Left colon (tissue), 2 donors: ENCODE data around the gene YPEL5. TPM values are rescaled to one million over a fixed set of nuclear protein-coding genes. Genes with fewer than 3 reads are reported as not detected.

ENCODE experiments used
- ATAC-seq: fragments of 200-7000 bp; cut with Tn5 transposase; one replicate; pipeline ENCODE4 v1.9.1; 2020; ENCODE audit warnings: mild to moderate bottlenecking, moderate library complexity
- DNase-seq, 2 donors: peaks; one replicate each; pipeline ENCODE4 v3.0.0-alpha.2; 2020
- intact Hi-C, 2 donors: fragments of 100-400 bp; cut with DNase I in 1 of 2; cut with micrococcal nuclease in 1 of 2; formaldehyde crosslinking; loops; one replicate each; pipeline versions ENCODE4 v1.11.2 to v1.14.0; 2022; cut with DNase I, micrococcal nuclease
- total RNA-seq, 2 donors: library from RNA; stranded (reverse); fragmentation: NEBNext Ultra II Directional; extraction: Animal tissue kit (Norgen Biotek cat#: 25700); gene quantifications; one replicate each; pipeline ENCODE4 v1.2.1, GENCODE V29; 2021
- donor health status: DM: no; HTN: no; CAD: no.
- donor health status: DM: yes; HTN: yes; CAD: no.

Gene YPEL5
- total RNA-seq, 2 donors from 2014 or later: 49.1 to 95.6 TPM

DNA sequence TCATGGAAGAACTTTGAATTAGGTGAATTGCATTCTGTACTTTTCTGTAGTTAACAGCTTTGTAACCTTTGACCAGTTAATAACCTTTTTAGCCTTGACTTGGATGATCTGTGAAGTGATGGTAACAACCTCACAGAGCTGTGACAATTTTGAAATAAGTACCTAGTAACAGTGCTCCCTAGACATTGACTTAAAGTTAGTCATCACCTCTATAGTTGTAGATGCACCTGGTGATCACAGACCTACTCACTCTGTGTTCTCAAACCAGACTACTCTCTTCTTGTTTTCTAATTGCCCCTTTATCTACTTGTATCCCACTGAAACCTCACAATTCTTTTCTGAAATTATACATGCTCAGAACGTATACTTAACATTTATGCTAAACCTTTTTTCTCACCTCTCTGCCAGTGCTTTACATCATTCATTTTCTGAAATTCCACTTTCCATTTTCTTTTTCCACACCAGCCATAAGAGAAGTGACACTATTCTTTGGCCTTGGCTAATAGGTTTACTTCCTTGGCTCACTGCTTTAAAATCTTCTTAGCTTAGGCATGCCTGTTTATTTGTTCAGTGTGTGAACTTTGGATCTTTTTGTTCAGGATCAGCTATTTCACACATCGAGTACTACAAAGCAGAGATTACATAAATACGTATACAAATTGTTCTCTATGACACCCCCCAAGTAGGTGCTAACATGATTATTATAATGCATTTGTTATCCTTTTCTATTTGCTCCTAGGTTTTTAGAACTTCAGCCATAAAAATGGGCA lies 9.3 kb downstream of the YPEL5 start:
- ATAC-seq (peak; percentile 94), DNase-seq (no peak)
- intact Hi-C loops: no loop called here

GRCh38 chr2:30157616-30158015 lies 10.8 kb downstream of the YPEL5 start:
- DNase-seq (no peak), ATAC-seq (no peak)
- intact Hi-C loops: no loop called here

DNA sequence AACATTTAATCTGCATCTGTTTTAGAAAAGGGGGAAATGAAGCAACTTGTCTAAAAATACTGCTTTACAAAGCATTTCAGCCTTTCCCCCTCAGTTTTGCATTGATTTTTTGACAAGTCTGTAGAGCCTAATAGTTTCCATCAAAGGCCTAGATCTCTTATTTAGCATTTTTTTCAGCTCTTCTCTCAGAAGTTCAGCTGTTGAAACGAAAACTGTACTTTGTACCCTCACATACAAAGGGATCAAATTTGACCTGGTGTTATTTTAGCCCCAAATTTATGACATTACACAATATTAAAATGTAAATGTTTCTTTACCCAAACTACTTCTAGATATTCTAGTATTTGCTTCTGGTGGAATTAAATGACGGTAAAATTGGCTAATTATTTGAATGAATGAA lies 13.0 kb downstream of the YPEL5 start:
- intact Hi-C loops: loop anchor here in 1 of 2 donors (5.0 kb wide), 1 partner anchor 548 kb away; no protein-coding TSS in a partner anchor
- ATAC-seq: no peak
- DNase-seq: no peak

GRCh38 chr2:30161929-30162706 lies 15.3 kb downstream of the YPEL5 start:
- DNase-seq (no peak), ATAC-seq (no peak)
- intact Hi-C loops: loop anchor here in 1 of 2 donors (5.0 kb wide), 1 partner anchor 545 kb away; no protein-coding TSS in a partner anchor

GRCh38 chr2:30162806-30163205 lies 16.0 kb downstream of the YPEL5 start:
- intact Hi-C loops: loop anchor here in 1 of 2 donors (5.0 kb wide), 1 partner anchor 544 kb away; no protein-coding TSS in a partner anchor
- ATAC-seq: no peak
- DNase-seq: no peak

GRCh38 chr2:30164131-30164925 lies 17.5 kb downstream of the YPEL5 start:
- intact Hi-C loops: loop anchor here in 1 of 2 donors (5.0 kb wide), 1 partner anchor 543 kb away; no protein-coding TSS in a partner anchor
- DNase-seq (no peak), ATAC-seq (no peak)

DNA sequence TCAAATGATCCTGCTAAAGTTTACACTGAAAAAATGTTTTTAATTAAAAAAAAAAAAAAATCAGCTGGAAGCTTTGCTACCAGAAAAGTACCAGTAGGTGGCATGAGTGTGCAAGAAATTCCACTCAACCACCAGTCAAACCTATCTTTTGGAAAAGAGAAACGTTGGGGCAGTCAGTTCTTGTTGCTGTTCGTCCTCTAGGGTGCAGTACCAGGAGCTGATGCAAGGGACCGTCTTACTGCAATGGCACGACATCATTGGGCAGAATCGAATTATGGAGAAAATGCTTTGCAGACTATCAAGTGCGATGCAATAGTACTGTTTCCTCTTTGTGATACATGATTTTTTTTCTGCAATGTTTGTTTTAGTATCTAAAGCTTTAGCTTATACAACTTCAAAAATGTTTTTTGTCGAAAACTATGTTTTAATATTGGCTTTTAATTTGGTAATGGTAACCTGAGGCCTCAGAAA lies 18.3 kb downstream of the YPEL5 start:
- peak; percentile 95 for ATAC-seq
- DNase-seq: peak; percentile 41 to 66
- intact Hi-C loops: no loop called here

DNA sequence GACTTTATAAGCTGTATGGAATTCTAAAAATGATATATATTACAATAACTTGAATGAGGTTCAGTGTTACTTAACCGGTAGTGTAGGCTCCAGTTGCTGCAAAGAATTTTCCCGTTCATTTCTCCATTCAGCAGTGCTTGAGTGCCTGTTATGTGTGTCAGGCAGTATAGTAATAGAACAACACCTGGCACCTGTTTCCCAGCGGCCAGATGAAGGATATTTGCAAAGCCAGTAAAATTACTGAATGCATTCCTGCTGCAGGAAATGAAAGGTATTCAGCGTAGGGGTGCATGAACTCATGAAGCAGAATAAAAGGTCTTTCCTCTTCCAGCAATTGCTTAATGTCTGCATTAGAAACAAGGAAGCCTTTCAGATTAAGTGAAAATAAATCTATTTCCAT lies 18.8 kb downstream of the YPEL5 start:
- peak; percentile 77 for ATAC-seq
- intact Hi-C loops: no loop called here
- DNase-seq: no peak

- intact Hi-C loops: no loop called here
- ATAC-seq (no peak), DNase-seq (no peak)
These were observed 25.8 kb downstream of the YPEL5 start for GRCh38 chr2:30172627-30173026.

DNA sequence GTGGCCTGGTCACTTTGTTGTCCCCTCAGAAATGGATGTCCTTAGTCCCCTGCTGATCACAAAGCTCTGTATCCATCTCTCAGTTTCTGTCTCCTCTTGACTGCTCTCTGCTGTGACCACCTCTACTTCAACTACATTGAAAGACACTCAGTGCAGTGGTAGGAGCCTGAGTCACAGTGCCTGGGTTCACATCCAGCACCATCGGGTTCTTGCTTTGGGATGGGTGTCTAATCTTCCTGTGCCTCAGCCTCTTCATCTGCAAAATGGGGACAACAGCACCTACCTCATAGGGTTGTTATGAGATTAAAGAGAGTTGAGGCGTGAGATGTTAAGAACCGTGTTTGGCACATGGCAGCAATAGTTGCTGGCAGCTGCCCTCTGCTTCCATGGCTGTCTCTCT lies 30.6 kb downstream of the YPEL5 start:
- ATAC-seq: no peak
- intact Hi-C loops: no loop called here

DNA sequence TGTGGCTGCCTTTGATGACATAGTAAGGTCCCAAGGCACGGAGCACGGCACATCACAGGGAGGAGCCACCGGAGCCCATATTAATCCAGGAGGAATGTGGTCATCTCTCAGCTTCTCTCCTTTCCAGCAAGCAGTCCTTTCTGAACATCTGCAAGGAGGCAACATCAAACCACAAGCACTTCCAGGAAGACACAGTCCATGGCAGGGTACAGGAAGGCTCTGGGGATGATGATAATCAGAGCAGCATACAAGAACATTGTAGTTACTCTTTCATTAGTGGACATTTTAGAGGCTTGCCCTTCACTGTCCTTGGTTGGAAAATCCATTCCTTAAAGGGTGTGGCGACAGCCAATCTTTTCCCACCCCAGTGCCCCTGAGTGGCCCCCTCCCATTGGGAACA lies 31.1 kb downstream of the YPEL5 start:
- intact Hi-C loops: no loop called here
- no peak for DNase-seq
- no peak for ATAC-seq

More for the DNA sequence above, 30.6 kb downstream of the YPEL5 start:
- no peak for DNase-seq

DNA sequence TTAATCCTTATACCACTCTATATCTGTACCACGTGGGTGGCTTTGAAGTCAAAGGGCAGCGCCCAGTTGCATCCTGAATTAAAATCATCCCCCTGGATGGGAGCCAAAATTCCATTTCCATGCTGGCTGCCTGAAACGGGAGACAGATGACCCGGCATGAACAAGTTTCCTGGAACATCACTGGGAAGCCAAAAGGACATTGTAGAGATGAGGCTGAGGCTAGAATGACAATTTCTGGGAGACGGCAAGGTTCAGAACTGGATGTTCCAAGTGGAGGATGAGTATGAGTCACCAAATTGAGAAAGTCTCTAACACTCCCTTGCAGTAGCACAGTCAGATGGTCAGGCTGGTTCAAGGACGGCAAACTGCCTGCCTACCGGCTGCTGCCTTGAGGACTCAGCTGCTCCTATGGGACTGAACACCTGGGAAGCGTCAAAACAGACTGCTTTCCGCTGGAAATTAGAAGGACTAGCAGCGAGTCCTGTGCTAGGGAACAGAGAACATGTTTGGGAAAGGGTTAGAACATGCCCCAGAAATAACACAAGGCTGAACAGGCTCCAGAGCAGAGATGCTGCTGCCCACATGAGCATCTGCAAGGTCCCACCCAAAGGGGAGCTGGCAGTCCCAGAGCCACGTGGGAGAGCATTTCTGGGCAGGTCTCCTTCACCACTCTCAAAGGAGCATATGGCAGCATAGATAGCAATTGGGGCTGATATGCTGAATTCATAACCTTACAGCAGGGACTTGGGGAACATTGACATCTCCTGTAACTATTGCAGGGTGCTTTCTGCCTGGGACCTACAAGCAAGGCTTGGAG lies 32.0 kb downstream of the YPEL5 start:
- intact Hi-C loops: no loop called here

DNA sequence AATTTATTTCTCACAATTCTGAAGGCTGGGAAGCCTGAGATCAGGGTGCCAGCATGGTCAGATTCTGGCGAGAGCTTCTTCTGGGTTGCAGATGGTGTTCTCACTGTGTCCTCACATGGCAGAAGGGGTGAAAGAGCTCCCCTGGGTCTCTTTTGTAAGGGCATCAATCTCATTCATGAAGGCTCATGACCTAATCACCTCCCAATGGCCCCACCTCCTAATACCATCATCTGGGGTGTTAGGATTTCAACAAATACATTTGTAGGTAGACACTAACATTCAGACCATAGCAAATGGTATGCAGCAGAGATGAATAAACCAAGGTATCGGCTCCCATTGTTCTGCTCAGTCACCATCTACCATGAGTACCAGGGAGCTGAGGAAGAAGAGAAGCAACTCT lies 32.7 kb downstream of the YPEL5 start:
- intact Hi-C loops: no loop called here
- ATAC-seq (no peak), DNase-seq (no peak)

More for the DNA sequence above, 32.0 kb downstream of the YPEL5 start:
- no peak for ATAC-seq
- DNase-seq: peak in 1 of 2 donors; percentile 46

DNA sequence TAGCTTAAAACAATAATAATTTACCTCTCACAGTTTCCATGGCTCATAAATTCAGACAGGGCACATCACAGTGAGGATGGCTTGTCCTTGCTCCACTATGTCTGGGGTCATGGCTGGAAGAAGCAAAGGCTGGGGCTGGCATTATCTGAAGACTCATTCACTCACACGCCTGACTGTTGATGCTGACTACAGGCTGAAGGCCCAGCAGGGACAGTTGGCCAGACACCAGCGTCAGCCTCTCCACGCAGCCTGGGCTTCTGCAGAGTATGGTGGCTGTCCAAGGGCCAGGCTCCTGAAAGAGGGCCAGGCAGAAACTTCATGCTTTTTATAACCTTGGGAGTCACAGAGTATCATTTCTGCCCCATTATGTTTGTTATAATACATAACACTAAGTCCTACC lies 33.4 kb downstream of the YPEL5 start:
- DNase-seq: no peak
- intact Hi-C loops: no loop called here
- no peak for ATAC-seq

GRCh38 chr2:30181176-30181575 lies 34.4 kb downstream of the YPEL5 start:
- intact Hi-C loops: no loop called here
- ATAC-seq (no peak), DNase-seq (no peak)

DNA sequence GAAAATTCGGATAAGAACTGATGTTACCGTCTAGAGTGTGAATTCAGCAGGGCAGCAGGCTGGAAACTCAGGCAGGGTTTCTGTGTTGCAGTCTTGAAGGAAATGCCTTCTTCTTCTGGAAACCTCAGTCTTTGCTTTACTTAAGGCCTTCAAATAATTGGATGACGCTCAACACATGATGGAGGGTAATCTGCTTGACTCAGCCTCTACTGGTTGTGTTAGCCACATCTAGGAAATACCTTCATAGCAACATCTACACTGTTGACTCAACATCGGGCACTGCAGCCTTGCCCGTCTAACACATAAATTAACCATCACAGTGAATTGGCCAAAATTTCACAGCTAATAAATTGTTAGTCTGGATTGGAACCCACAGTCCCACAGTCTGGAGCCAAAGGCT lies 37.2 kb downstream of the YPEL5 start:
- intact Hi-C loops: no loop called here
- no peak for ATAC-seq
- DNase-seq: no peak

DNA sequence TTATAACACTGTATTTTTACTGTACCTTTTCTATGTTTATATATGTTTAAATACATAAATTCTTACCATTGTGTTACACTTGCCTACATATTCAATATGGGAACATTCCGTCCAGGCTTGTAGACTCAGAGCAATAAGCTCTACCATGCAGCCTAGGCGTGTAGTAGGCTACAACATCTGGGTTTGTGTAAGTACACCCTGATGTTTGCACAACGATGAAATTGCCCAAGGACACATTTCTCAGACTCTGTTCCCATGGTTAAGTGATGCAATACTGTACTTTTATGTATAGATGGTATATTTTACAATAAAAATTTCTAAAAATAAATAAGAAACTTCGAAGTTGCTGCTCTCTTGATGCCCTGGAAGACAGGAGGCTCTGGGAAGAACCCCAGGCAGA lies 38.4 kb downstream of the YPEL5 start:
- no peak for DNase-seq
- intact Hi-C loops: no loop called here

GRCh38 chr2:30188292-30188691 lies 41.5 kb downstream of the YPEL5 start:
- intact Hi-C loops: no loop called here
- ATAC-seq: no peak
- DNase-seq: no peak

More for the DNA sequence above, 38.4 kb downstream of the YPEL5 start:
- peak; percentile 68 for ATAC-seq
